GM12878 (cell line): ENCODE results near the gene GAB1. TPM values are rescaled to one million over a fixed set of nuclear protein-coding genes. Genes with fewer than 3 reads are reported as not detected.

Experiments
- ATAC-seq: fragments of 200-7000 bp; cut with Tn5 transposase; 3 replicates; pipeline ENCODE4 v1.9.1; 2020; ENCODE audit warnings: mild to moderate bottlenecking, moderate library complexity
- BruUV-seq: library from RNA; stranded (reverse); fragments of 400-500 nt; replicated peaks from 2 replicates; lab custom pipeline; 2021; lab: Mats Ljungman, UMichigan
- CTCF ChIA-PET: fragments of 300-600 bp; sonication (Branson Sonifier 250); formaldehyde crosslinking; extraction: SDS; loops from one replicate; lab custom pipeline; 2021; ENCODE audit warnings: inconsistent platforms; lab: Yijun Ruan, JAX
- POLR2A ChIA-PET: fragments of 350-600 bp; formaldehyde crosslinking; extraction: SDS; loops from one replicate; lab custom pipeline; 2021; ENCODE audit warnings: inconsistent platforms; lab: Charles Lee
- RAD21 ChIA-PET: fragments of 300-600 bp; sonication (Branson Sonifier 250); formaldehyde crosslinking; loops from one replicate; lab custom pipeline; 2023; ENCODE audit warnings: antibody characterized with exemption; ENCODE audit not compliant: unreplicated experiment; lab: Charles Lee
- SMC1A ChIA-PET: fragments of 300-600 bp; sonication (Branson Sonifier 250); formaldehyde crosslinking; loops from one replicate; lab custom pipeline; 2023; ENCODE audit not compliant: unreplicated experiment, uncharacterized antibody; lab: Charles Lee
- DNase-seq: peaks from one replicate; pipeline ENCODE4 v3.0.0-alpha.2; 2011; ENCODE audit warnings: low read depth, low spot score
- FAIRE-seq: peaks from 3 replicates; lab custom pipeline; 2011; peaks lifted over from hg19 to GRCh38; lab: Jason Lieb, UNC
- H2AFZ ChIP-seq: 2 replicates; pipeline ENCODE4 v1.6.0; 2011; ENCODE audit warnings: low read depth, low read length, control low read depth; ENCODE audit not compliant: control insufficient read depth
- H3K27ac ChIP-seq: 2 replicates; pipeline ENCODE4 v1.5.1; 2011; ENCODE audit warnings: control low read depth; ENCODE audit not compliant: control insufficient read depth, insufficient read depth
- H3K27me3 ChIP-seq, 2 experiments: replicated peaks in 1 of 2; 2 replicates each; pipeline versions ENCODE4 v1.6.0 to v1.6.1; 2011; ENCODE audit warnings: low read length in 1 of 2; ENCODE audit not compliant: control insufficient read depth in 2 of 2, insufficient read depth in 2 of 2
- H3K36me3 ChIP-seq, 2 experiments: 2 replicates each; pipeline ENCODE4 v1.5.1; 2011; ENCODE audit warnings: low read length in 1 of 2; ENCODE audit not compliant: control insufficient read depth in 2 of 2, insufficient read depth in 2 of 2
- H3K4me1 ChIP-seq: 2 replicates; pipeline ENCODE4 v1.6.1; 2011; ENCODE audit warnings: mild to moderate bottlenecking, low read length, moderate library complexity, mixed read lengths; ENCODE audit not compliant: control insufficient read depth, insufficient read depth
- H3K4me2 ChIP-seq: 2 replicates; pipeline ENCODE4 v1.6.0; 2011; ENCODE audit warnings: control low read depth; ENCODE audit not compliant: control insufficient read depth, insufficient read depth
- H3K4me3 ChIP-seq: fragments of 200-600 bp; sonication (generic); 2 replicates; pipeline ENCODE4 v1.5.1; 2016
- H3K79me2 ChIP-seq: 2 replicates; pipeline ENCODE4 v1.6.0; 2011; ENCODE audit warnings: low read length; ENCODE audit not compliant: control insufficient read depth, insufficient read depth
- H3K9ac ChIP-seq: 2 replicates; pipeline ENCODE4 v1.8.0; 2011; ENCODE audit warnings: low read length, control low read depth, mixed read lengths; ENCODE audit not compliant: control insufficient read depth, insufficient read depth
- H3K9me3 ChIP-seq: replicated peaks from 3 replicates; pipeline ENCODE4 v1.5.1; 2011; ENCODE audit warnings: mild to moderate bottlenecking, low read length; ENCODE audit not compliant: control insufficient read depth, insufficient read depth
- H4K20me1 ChIP-seq: 2 replicates; pipeline ENCODE4 v1.6.0; 2011; ENCODE audit not compliant: control insufficient read depth, insufficient read depth
- NKRF ChIP-seq: fragments of 450-650 bp; conservative IDR thresholded peaks from 2 replicates; pipeline ENCODE4 v1.6.1; 2017; ENCODE audit warnings: mild to moderate bottlenecking, moderate library complexity
- RB1 ChIP-seq: fragments of 450-650 bp; formaldehyde crosslinking; IDR thresholded peaks from 2 replicates; pipeline ENCODE4 v1.6.1; 2017; ENCODE audit warnings: mild to moderate bottlenecking, borderline replicate concordance
- ZBTB4 ChIP-seq: fragments of 450-650 bp; formaldehyde crosslinking; IDR thresholded peaks from 2 replicates; pipeline ENCODE4 v1.4.0; 2022; ENCODE audit warnings: mild to moderate bottlenecking, moderate library complexity
- in situ Hi-C: fragments of 300-500 bp; cut with MboI; formaldehyde crosslinking; loops from 9 replicates; pipeline ENCODE4 v1.14.3; 2018; ENCODE audit warnings: mixed read lengths
- intact Hi-C: fragments of 100-400 bp; cut with micrococcal nuclease; formaldehyde crosslinking; loops from one replicate; pipeline ENCODE4 v1.14.2; 2022; ENCODE audit not compliant: unreplicated experiment
- polyA plus RNA-seq, 11 experiments: library from polyadenylated mRNA; depleted of rRNA in 4 of 11; unstranded in 6 of 11; stranded (reverse) in 5 of 11; fragments of >200 nt; fragmentation: Nextera tagmentation in 4 of 11; fragmentation: Illumina TruSeq in 1 of 11; extraction: Ambion mirVana in 4 of 11; extraction: Trizol in 1 of 11; gene quantifications; 1 replicate in 1 of 11; 2 replicates in 10 of 11; pipeline versions ENCODE4 v1.2.1 to v1.2.3, GENCODE V29; 2011 to 2016; ENCODE audit warnings: inconsistent platforms in 2 of 11, missing spikeins in 2 of 11, low read depth in 1 of 11
- total RNA-seq, 4 experiments: library from RNA; depleted of rRNA in 3 of 4; stranded (reverse); fragments of >200 nt in 3 of 4; fragmentation: Illumina TruSeq in 1 of 4; extraction: Trizol in 1 of 4; gene quantifications; 2 replicates each; pipeline versions ENCODE4 v1.2.1 to v1.2.3, GENCODE V29; 2013 to 2021
- TF ChIP-seq, protein P1 (sequence below): fragments of 150-350 bp; IDR thresholded peaks from 2 replicates; pipeline ENCODE4 v1.6.1; 2016; ENCODE audit warnings: low read depth, low read length
- TF ChIP-seq, protein P2 (sequence below): IDR thresholded peaks from 2 replicates; pipeline ENCODE4 v1.6.1; 2011; ENCODE audit warnings: low read depth, low read length, improper control_type of control experiment, borderline replicate concordance

The GAB1 gene
- total and polyA plus RNA-seq, 10 of the 15 experiments (the other 5 are each of a cell fraction or from before 2014, with no cell fraction given), result 0.37 to 5.3 (median 3.2) TPM

DNA sequence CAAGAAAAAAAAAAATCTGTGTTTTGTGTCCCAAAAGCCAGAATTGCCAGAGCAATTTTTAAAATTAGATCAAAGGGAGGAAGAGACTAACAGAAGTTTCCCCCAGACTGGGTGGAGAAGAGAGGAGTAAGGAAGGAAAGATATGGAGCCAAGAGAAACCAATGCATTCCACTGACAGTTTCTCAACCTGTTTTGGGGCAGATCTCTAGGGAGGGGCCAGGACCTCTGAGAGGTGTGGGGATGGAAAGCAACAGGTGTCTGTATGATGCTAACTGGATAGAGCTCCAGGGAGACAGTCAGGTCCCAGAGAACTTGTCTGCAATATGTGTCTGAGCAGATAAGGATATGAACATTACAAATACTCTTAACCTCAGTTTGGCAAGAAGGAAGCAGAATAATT, 22.7 kb upstream of the GAB1 start:
- ATAC-seq (no peak), DNase-seq (no peak), FAIRE-seq (no peak)
- ChIA-PET CTCF (no interaction called here), SMC1A (interaction anchor here (0.5 kb wide), 1 partner anchor 11 kb away, joined by 4 read pairs; no protein-coding TSS in a partner anchor), POLR2A (no interaction called here), RAD21 (no interaction called here)
- TF ChIP-seq RB1, result no peak
- TF ChIP-seq, protein P1, sequence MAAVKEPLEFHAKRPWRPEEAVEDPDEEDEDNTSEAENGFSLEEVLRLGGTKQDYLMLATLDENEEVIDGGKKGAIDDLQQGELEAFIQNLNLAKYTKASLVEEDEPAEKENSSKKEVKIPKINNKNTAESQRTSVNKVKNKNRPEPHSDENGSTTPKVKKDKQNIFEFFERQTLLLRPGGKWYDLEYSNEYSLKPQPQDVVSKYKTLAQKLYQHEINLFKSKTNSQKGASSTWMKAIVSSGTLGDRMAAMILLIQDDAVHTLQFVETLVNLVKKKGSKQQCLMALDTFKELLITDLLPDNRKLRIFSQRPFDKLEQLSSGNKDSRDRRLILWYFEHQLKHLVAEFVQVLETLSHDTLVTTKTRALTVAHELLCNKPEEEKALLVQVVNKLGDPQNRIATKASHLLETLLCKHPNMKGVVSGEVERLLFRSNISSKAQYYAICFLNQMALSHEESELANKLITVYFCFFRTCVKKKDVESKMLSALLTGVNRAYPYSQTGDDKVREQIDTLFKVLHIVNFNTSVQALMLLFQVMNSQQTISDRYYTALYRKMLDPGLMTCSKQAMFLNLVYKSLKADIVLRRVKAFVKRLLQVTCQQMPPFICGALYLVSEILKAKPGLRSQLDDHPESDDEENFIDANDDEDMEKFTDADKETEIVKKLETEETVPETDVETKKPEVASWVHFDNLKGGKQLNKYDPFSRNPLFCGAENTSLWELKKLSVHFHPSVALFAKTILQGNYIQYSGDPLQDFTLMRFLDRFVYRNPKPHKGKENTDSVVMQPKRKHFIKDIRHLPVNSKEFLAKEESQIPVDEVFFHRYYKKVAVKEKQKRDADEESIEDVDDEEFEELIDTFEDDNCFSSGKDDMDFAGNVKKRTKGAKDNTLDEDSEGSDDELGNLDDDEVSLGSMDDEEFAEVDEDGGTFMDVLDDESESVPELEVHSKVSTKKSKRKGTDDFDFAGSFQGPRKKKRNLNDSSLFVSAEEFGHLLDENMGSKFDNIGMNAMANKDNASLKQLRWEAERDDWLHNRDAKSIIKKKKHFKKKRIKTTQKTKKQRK, result no peak
- TF ChIP-seq, protein P2, sequence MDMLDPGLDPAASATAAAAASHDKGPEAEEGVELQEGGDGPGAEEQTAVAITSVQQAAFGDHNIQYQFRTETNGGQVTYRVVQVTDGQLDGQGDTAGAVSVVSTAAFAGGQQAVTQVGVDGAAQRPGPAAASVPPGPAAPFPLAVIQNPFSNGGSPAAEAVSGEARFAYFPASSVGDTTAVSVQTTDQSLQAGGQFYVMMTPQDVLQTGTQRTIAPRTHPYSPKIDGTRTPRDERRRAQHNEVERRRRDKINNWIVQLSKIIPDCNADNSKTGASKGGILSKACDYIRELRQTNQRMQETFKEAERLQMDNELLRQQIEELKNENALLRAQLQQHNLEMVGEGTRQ, result no peak
- TF ChIP-seq ZBTB4 (CRISPR knock-in tag), result no peak
- no peak for TF ChIP-seq NKRF
- Histone ChIP-seq H3K4me1 (no peaks in the 10 kb centered on the region), H3K4me2 (no peak overlapping the region), H3K27ac (no peak overlapping the region), H3K36me3 (no peaks in the 10 kb centered on the region), H3K9me3 (no peaks in the 10 kb centered on the region), H3K9ac (no peak overlapping the region), H4K20me1 (no peaks in the 10 kb centered on the region), H3K79me2 (no peaks in the 10 kb centered on the region), H3K4me3 (no peak overlapping the region), H2AFZ (no peak overlapping the region), H3K27me3 (no peaks in the 10 kb centered on the region; a peak in 1 of 4 replicates)
- intact Hi-C loops (no loop called here), in situ Hi-C loops (no loop called here)
- BruUV-seq, result no TSS peak
